Measurements from ENCODE around the gene CEBPE.
"Not testable (repeated sequence)": the region's sequence is repeated elsewhere in the genome, so short reads cannot be mapped to it uniquely, and the experiment has no call there.

Gene CEBPE

DNA sequence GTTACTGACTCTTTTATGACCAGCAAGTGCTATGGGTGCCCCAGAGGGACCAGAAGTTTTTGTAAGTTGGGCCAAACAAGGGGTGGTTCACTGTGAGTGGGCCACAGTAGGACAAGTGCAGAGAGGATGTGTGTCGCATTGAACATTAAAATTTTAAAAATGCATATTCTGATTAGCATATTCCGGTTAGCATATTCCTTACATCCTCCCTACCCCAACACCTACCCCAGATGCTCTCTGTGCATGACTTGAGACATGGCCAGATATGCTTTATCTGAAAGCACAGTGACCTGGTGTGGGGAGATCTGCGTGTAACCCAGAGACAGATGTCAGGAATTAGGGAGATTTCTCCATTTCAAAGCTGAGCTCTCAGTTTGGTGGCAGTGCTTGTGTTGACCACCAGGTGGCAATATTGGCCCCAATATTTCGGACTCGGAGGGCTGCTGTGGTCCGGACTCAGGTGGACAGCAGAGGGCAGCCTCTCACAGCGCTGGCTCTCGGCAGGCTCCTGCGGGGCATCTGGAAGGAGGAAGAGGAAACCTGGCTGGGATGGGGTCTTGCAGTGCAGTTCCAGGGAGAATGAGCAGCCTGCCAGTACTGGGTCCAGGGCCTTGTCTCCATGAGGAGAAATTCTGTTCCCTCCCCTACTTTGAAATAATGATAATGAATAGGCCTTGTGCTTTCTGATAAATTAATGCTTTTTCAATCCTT is 1.6 kb upstream of the CEBPE start:
- DNase-seq: peak; percentile 89

DNA sequence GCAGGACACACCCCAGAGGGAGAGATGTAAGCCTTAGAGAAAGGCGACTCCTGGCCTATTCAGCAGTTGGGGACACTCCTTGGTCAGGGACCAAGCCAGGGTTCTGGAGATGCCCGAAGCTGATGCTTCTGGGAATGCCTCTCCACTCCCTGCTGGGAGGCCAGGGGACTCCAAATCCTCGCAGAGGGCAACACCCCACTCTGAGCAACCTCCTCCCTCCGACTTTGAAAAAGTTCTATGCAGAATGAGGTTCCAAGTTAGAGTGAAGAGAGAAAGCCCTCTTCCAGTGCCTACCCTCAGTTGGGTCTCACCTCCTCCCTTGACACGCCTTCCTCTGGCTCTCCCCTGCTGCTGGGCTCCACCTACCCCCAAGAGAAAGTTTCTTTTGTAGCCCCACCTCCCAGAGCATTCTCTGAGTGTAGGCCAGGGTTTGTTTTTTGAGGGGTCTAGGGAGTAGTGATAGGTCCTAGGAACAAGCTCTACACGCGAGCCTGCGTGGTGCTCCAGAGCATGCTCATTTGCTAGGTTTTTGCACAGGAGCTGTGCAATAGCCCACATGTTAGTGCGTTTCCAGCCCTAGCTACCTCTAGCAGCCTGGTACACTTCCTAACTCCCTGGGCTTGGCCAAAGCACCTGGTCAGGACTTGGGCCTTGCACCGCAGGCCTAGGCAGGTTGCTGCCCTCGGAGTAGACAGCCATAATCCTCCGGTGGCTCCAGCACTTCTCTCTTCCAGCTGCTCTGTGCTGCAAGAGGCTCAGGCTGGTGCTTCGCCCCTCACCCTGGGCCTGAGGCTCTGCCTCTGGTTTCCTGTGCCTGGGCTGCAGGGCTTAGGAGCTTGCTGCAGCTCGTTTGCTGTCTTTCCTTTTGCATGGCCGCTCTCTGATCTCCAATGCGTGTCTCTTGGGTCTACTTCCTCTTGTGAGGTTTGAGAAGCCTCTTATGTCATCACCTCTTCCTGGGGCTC is 590 bp upstream of the CEBPE start:
- DNase-seq: no peak

DNA sequence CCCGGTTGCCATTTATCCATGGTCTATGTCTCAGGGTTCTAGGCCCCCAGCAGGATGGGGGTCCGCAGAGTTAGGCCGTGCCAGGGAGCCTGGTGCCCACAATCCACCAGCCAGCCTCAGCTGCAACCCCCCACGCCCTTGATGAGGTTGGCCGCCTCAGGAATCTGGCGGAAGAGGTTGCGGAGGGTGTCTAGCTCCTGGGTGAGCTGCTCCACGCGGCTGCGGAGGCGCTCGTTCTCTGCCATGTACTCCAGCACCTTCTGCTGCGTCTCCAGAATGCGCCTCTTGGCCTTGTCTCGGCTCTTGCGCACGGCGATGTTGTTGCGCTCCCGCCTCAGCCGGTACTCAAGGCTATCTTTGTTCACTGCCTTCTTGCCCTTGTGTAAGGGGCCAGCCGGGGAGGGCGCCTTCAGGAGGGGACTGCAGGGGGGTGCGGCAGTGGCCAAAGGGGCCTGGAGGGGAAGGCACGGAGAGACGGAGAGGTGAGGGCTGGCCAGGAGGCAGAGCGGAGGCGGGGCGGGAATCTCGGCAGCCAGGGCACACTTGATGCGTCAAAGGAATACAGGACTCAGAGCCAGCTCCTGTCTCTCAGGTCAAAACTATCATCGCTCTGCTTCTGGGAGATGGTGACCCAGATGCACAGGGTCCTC is 1.6 kb downstream of the CEBPE start:
- DNase-seq: no peak

DNA sequence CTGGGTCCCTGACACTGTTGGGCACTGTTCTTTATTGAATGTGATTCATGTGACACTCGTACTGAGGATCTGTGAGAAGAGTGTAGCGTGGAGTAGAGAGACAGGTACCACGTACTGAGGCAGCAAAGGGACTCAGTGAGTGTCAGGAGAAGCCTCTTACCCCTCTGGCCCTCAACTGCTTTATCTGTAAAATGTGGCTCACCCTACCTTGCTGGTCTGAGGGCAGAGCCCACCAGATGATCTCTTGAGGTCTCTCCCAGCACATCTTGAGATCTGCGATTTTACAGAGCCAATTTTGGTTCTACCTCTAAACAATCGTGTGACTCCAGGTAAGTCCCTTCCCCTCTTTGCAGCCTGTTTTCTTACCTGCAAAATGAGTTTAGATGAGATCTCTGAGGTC is 3.1 kb downstream of the CEBPE start:
- no peak for DNase-seq

DNA sequence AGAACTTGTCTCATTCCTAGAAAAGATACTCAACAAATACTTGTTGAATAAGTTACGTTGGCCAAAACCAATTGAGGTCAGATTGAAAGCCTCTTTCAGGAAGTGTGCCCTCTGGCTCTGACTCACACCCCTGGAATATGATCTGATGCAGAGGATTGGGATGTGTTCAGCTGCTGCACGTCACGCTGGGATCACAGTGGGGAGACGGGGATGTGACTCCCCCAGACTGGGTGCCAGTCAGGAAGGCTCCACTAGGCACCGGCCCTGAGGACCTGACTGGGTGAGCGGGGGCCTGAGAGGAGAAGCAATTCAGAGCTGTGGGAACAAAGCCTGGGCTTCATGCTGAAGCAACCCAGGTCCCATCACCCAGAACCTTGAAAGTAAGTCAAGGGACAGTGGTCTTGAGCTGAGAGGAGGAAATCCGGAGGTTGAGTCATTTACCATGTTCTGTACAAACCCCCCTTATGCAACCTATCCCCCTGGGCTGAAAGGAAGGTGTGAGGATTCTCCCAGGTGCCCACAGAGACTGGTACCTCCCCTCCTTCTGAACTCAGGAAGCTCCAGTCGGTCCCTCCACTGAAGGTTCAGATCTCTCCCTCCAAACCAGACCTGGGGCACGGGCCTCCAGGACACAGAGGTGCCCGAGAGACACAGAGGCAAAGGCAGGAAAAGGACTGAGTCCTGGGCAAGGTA is 3.9 kb downstream of the CEBPE start:
- DNase-seq: no peak

DNA sequence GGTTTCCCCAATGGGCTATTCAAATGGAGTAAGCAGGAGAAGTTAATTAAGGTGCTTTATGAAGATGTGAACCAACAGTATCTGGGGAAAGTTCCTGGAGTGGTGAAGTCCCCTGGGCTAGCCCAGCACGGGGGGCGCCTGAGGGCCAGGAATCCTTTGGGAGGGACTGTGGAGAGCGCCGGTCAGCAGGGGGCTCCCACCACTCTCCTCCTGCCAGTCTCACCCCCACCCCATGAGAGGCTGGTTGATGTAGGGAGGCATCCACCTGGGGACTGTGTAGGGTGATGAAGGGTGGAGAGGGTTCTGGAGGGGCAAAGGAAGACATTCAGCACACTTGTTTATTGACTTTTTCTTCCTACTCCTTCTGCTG is 4.4 kb downstream of the CEBPE start:
- DNase-seq: no peak

DNA sequence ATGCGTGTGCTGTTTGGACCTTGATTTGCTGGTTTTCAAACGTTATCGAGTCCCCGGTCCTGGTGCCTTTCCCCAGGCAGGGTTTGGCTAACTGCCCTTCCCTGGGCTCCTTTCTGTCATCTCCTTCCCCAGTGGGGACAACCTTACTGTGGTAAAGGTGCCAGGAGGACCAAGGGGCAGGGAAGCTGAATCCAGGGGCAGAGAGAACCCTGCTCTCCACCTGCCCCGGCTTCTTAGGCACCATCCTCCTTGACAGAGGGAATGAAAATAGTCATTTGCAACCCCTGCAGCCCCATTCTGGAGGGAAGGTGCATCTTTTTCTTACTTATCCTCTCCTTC is 5.0 kb downstream of the CEBPE start:
- DNase-seq: no peak

DNA sequence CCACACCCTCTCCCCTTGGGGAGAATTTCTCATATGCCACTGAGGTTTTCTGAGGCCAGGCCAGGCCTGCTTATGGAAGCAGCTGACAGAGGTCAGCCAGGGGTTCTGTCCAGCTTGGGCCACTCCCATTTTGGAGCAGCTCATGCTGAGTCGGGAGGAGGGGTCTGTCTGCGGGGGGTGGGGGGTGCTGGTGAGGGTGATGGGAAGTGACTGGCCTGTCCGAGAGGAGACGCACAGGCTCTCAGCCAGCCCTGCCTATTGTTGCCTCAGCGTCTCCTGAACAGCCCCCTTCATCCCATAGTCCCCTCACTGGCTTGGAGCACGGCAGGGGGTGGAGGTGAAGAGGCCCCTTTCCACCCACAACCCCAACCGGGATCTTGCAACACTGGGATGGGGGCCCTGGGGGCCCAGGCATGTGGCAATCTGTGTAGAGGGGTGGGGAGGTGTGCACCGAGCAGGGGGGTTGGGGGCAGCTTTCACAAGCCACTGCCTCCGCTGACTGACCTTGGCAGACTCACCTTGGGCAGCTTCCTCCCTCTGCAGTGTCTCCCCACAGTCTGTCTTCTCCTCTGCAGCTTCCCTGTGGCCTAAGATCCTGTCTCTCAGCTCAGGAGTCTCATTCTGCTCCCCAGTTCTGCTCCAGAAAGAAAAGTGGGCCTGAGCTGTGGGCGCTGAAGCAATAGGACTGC is 5.5 kb downstream of the CEBPE start:
- DNase-seq: no peak

DNA sequence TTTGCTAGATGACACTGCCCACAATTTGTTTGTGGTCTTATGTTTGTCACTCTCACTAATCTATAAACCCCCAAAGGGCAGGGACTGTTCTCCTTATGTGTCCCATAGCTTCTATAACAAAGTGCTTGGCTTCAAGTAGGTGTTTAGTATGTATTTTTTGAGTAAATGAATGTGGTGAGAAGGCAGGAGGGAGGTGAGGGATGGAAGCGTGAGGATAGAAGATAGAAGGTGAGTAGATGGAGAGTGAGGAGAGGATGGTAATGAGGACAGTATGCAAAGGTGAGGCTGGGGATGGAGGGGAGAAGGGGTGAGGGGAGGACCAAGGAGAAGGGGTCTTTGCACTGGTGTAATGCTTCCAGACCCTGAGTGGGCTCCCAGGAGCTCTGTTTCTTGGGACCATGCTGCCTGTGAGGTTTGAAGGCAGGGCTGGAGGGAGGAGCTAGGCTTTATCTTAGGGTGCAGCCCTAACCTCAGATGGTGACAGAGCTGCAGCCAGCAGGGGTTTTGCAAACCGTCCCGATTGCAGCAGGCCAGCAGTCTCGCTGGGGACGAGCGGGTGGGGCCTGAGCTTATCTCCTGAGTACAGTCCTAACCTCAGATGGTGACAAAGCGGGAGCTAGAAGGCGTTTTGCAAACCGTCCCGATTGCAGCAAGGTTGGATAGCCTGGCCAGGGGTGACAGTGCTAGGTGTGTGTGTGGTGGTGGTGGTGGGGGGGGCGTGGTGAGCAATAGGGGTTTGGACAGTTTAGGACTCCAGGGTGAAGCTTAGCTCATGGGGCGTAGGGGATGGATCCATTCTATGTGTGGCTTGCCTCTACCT is 6.5 kb downstream of the CEBPE start:
- peak; percentile 97 for DNase-seq

DNA sequence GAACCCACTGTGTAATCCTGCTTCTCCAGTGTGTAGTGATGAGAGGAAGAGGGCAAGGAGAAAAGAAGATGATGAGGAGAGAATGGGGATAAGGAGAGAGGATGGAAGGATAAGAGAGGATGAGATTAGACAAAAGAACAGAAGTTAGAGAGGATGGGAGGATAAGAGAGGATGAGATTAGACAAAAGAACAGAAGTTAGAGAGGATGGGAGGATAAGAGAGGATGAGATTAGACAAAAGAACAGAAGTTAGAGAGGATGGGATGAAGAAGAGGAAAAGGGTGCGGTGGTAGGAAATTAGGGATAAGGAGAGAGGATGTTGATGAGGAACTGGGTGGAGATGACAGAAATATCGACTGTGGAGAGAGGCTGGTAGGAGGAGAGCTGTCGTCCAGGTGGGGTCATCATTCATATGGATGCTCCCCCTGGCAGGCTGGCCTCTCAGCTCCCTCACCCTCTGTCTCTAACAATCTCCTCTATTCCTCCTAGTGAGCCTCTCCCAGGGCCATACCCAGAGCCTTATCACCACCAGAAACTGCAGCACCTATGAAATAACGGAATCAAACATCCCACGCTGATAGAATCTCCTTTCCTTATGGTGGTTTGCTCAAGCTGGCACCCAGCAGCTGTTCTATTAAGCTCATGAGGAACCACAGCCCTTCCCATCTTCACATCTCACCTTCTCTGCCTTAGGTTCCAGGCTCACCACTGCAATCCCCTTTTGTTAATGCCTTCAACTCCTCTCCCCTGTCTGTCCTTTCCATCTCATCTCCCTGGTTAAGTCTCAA is 8.3 kb downstream of the CEBPE start:
- DNase-seq: peak; percentile 45

DNA sequence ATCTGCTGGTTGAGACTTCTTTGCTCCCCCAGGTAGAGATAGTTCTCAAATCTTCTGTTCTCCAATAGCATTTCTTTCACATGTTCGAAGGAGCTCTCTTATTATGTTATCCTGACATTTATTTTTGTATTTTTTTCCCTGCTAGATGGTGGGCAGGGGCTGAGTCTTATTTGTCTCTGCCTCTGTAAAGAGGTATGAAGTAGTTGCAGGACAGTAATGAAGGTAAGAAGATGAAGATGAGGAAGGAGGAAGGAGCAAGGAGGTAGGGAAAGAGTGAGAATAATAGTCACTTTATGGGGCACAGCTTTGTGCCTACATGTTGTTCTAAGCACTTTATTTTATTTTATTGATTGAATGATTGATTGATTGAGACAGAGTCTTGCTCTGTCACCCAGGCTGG is 9.3 kb downstream of the CEBPE start:
- DNase-seq: no peak

DNA sequence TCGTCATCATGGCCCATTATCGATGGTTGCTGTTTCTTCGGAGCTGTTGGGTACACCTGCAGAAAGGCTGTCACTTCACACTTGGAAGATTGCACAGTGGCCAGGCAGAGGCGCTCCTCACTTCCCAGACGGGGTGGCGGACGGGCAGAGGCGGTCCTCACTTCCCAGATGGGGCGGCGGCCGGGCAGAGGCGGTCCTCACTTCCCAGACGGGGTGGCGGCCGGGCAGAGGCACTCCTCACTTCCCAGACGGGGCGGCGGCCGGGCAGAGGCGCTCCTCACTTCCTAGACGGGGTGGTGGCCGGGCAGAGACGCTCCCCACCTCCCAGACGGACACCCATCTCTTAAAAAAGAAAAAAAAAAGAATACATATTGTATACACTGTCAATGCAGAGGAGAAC is 10.9 kb downstream of the CEBPE start:
- DNase-seq: not testable (repeated sequence)

DNA sequence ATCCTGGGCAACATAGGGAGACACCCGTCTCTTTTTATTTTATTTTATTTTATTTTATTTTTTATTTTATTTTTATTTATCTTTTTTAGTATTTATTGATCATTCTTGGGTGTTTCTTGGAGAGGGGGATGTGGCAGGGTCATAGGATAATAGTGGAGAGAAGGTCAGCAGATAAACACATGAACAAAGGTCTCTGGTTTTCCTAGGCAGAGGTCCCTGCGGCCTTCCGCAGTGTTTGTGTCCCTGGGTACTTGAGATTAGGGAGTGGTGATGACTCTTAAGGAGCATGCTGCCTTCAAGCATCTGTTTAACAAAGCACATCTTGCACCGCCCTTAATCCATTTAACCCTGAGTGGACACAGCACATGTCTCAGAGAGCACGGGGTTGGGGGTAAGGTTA is 11.4 kb downstream of the CEBPE start:
- not testable (repeated sequence) for DNase-seq

DNA sequence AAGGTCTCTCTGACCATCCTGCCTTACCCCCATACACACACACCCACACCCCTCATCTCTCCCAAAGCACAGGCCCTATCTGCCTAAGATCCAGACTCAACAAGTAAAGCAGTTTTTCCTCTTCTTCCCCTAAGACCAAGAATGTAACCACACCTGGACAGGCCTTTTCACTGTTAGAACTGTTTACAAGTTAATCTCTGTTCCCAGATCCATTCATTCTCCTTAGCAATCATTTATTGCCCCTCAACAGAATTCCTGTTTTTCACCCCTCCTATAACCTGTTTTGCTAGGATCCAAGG is 12.4 kb downstream of the CEBPE start:
- no peak for DNase-seq

DNA sequence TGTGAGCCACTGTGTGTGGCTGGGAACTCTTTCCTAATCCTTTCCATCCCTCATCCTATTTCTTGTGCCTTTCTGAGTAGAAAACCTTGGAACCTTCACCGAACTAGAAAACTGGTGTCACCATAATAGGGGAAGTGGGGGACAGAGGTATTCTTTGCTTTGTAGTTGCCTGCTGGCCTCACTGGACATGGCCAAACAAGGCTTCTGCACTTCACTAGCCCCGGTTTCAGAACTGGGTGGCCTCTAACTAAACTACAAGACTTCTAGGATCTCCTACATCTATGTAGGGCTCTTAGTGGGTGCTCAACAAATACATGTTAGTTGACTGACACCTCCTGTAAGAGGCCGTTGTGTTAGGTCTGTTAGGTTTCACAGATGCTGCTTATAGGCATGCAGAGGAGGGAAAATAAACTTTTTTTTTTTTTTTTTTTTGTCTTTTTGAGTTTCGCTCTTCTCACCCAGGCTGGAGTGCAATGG is 13.7 kb downstream of the CEBPE start:
- DNase-seq: no peak

DNA sequence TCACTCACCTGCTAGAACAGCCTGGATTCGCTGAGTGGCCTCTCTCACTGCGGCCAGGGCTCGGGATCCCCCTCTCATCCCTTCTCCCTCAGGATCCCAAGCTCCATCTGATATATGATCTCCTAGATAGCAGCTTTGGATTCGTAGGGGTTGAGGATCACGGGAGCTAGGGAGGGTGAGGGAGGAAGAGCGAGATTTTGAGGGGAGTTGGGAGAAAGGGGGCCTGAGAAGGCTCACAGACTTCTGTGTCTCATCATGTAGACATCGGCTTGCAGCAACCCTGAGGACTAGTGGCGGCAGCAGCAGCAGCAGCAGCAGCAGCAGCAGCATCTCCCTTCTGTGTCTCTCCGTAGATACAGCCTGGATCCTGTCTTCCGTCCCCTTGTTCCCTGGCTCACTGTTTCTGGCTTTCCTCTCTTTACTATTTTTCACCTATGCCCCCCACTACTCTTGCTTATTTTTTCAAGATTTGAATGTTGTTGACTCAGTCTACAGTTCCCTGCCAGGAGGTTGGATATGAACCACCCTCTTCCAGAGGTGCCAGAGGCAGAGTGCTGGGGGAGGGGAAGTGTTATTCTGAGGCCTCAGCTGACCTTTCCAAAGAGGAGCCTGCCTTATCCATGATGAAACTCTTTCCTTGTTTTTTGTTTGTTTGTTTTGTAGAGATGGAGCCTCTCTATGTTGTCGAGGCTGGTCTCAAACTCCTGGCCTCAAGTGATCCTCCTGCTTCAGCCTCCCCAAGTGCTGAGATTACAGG is 14.3 kb downstream of the CEBPE start, which contains the start of gene CIROP:
TSS of gene CIROP (minus strand) at position 399 of the 757 bp plus-strand sequence. CDS start at position 330, 69 bp downstream.
- DNase-seq: no peak

DNA sequence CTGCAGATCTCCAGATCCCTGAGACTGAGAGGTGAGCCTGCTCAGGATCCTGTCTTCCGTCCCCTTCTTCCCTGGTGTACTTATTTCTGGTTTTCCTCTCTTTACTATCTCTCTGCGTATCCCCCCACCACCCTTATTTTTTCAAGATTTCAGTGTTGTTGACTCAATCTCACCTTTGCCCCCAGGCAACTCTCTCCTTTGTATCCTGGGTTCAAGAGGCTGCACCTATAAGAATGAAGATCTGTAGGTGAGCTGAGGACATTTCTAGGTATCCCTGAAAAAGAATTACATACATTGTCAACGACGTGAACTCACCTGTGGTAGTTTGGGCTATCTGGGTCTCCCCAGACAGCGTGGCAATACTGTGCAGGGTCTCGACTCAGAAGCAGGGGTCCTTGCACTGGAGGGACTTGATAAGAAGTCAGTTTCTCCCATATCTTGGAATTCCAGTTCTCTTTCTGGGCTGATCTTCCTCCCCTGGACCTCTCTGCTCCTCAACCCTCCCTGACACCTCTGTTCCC is 14.9 kb downstream of the CEBPE start:
- no peak for DNase-seq

DNA sequence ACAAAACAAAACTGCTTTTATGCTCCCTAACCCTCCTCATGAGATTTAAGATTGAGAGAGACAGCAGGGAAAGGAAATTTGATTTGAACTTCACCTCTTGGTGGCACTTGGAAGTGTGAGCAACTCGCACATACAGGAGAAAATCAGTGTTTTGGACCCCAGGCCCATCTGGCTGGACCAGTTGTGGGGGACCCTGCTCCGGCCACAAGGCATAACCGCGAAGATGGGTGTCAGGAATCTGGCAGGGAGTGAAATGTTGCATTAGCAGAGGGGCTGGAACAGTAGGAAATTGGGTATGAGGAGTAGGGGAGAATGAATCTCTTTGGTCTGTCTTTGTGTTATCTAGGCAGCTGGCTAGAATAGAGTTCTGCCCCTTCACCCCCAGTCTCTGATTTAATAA is 15.5 kb downstream of the CEBPE start:
- no peak for DNase-seq

DNA sequence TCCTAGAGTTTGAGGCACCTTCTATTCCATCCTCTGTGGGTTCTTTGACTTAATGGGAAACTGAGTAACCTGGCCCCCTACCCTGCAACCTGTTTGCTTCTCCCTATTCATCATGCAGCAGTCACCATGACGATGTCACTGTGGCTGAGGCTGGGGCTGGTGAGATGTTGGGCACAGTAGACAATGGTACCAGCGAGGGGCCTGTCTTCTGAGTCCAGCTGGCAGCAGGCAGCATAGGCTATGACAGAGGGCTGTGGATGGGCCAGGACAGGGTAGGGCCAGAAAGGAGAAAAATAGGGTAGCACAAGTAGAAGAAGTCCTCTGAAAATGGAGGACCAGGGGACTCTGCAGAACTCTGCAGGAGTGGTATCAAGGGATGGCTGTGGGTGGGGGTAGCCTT is 16.3 kb downstream of the CEBPE start:
- DNase-seq: no peak
